ENCODE results near the gene CD2.

DNA sequence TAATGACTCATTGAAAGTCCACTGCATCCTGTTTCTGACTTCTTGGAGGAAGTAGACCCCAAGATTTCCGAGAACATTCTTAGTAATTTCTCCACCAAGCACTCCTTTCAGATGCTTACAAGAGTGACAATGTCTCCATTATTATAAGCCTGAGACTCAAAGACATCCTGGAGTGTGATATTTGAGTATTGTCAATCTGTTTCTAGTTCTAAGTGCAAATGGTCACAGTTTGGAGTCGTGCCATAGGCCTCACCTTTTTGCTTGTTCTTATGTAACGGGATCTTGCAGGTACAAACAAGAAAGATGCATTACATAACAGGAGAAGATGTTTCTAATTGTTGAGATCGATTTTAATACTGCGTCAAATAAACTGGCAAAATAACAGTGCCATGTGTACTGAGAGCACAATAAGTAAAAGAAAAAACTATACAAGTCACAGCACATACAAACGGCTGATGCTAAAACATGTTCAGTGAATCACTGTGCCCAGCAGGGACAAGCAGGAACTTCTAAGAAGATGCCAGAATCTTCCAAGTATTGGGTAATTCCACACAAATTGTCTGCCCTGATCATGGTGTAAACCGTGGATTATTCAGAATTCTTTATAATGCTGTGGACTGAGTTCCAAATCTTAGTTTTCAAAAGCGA, 54.1 kb downstream of the CD2 start:
- TF ChIP-seq CTCF (IDR thresholded peaks at IDR 0.05; ENCODE audit: borderline replicate concordance, extremely low read depth, low read length, poor library complexity, severe bottlenecking) (no peak), EZH2 (IDR thresholded peaks at IDR 0.05; ENCODE audit: borderline replicate concordance, low read depth, low read length, severe bottlenecking) (no peak)
